Measurements from ENCODE around the gene MXD4. TPM values are rescaled to one million over a fixed set of nuclear protein-coding genes. Genes with fewer than 3 reads are reported as not detected.

The MXD4 gene
- total RNA-seq, 1 donor from 2014 or later = 79.9 TPM

DNA sequence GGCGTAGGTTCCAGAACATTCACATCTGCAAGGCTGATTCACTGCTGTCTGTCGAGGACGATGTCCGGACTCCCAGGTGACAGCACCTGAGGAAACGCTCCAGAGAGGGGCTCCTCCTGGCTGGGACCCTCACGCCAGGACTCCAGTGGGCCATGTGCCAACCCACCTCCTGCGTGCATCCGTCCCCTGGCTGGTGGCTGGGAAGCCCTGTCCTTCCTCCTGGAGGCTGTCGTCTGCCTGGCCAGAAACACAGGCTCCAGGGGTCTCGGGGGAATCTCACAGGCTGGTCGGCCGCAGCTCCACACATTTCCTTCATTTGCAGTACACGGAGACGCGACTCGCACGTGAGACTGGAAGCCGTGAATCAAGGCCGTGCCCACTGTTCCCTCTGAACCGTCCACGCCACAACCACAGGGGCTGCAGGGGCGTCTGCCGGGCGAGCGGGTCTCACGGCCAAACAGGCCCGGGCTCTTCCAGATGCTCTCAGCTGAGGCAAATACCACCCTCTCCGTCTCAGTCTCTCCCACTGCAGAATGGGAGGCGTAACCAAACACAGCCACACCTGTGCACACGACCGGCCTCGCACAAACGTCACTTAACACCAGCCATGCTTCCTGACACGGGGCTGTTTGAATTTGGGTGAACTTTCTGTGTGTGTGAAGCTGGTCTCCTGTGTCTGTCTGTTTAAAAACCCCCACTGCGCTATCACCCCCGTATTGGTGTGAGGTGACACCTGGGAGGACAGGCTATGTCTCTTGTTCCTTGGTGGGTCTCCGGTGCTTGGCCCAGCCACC, 38.7 kb upstream of the MXD4 start:
- TF ChIP-seq, protein P1, sequence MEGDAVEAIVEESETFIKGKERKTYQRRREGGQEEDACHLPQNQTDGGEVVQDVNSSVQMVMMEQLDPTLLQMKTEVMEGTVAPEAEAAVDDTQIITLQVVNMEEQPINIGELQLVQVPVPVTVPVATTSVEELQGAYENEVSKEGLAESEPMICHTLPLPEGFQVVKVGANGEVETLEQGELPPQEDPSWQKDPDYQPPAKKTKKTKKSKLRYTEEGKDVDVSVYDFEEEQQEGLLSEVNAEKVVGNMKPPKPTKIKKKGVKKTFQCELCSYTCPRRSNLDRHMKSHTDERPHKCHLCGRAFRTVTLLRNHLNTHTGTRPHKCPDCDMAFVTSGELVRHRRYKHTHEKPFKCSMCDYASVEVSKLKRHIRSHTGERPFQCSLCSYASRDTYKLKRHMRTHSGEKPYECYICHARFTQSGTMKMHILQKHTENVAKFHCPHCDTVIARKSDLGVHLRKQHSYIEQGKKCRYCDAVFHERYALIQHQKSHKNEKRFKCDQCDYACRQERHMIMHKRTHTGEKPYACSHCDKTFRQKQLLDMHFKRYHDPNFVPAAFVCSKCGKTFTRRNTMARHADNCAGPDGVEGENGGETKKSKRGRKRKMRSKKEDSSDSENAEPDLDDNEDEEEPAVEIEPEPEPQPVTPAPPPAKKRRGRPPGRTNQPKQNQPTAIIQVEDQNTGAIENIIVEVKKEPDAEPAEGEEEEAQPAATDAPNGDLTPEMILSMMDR (conservative IDR thresholded peaks at IDR 0.05) = no peak
- no peak overlapping the region for H3K27ac Mint-ChIP-seq
- no peaks in the 10 kb centered on the region for H3K4me1 Mint-ChIP-seq (ENCODE audit: unreplicated experiment)
- H3K4me3 Mint-ChIP-seq = no peak overlapping the region
- H3K9me3 Mint-ChIP-seq = peaks cover 5% of the 10 kb centered on the region
- peak; percentile 58 for DNase-seq (ENCODE audit: extremely low spot score, unreplicated experiment)
- H3K27me3 Mint-ChIP-seq = peaks cover 8% of the 10 kb centered on the region
- H3K36me3 Mint-ChIP-seq = peaks cover 5% of the 10 kb centered on the region

DNA sequence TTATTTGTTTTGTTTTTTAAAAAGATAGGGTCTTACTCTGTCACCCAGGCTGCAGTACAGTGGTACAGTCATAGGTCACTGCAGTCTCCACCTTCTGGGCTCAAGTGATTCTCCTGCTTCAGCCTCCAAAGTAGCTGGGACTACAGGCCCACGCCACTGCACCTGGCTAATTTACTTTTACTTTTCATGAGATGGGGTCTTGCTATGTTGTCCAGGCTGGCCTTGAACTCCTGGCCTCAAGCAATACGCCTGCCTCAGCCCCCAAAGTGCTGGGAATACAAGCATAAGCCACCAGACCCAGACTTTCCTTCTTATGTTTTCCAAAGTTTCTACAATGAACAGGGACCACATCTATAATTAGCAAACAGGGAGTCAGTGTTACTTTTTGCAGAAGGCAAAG, 37.9 kb upstream of the MXD4 start:
- DNase-seq (ENCODE audit: extremely low spot score, unreplicated experiment) = no peak
- H3K36me3 Mint-ChIP-seq = peaks cover 5% of the 10 kb centered on the region
- no peak overlapping the region for H3K27ac Mint-ChIP-seq
- no peaks in the 10 kb centered on the region for H3K4me1 Mint-ChIP-seq (ENCODE audit: unreplicated experiment)
- TF ChIP-seq, protein P1 (conservative IDR thresholded peaks at IDR 0.05) = no peak
- H3K4me3 Mint-ChIP-seq = no peak overlapping the region
- H3K9me3 Mint-ChIP-seq = peaks cover 5% of the 10 kb centered on the region
- H3K27me3 Mint-ChIP-seq = peaks cover 8% of the 10 kb centered on the region

DNA sequence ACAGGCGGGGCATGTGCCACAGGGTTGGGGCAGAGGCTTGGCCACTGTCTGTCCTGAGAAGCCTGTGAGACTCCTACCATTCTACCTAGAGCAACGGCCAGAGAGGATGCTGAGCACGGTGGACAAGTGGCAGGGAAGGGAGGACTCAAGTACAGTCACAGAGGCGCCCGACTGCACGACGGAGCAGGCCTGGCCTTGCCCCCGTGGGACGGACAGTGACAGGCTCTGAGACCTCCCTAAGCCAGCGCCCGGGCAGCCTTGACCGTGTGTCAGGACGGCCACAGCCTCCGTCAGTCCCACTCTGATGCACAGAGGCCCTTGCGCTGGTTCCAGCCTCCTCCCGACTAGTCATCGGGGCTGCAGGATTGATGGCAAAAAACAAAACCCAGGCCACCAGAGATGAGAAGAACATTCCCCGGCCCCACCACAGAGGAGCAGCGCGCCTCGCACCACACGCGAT, 36.7 kb upstream of the MXD4 start:
- peaks cover 5% of the 10 kb centered on the region for H3K36me3 Mint-ChIP-seq
- no peak overlapping the region for H3K4me3 Mint-ChIP-seq
- peak; percentile 65 for DNase-seq (ENCODE audit: extremely low spot score, unreplicated experiment)
- peaks cover 8% of the 10 kb centered on the region for H3K27me3 Mint-ChIP-seq
- no peaks in the 10 kb centered on the region for H3K4me1 Mint-ChIP-seq (ENCODE audit: unreplicated experiment)
- no peak overlapping the region for H3K27ac Mint-ChIP-seq
- H3K9me3 Mint-ChIP-seq = peaks cover 12% of the 10 kb centered on the region
- TF ChIP-seq, protein P1 (conservative IDR thresholded peaks at IDR 0.05) = no peak

DNA sequence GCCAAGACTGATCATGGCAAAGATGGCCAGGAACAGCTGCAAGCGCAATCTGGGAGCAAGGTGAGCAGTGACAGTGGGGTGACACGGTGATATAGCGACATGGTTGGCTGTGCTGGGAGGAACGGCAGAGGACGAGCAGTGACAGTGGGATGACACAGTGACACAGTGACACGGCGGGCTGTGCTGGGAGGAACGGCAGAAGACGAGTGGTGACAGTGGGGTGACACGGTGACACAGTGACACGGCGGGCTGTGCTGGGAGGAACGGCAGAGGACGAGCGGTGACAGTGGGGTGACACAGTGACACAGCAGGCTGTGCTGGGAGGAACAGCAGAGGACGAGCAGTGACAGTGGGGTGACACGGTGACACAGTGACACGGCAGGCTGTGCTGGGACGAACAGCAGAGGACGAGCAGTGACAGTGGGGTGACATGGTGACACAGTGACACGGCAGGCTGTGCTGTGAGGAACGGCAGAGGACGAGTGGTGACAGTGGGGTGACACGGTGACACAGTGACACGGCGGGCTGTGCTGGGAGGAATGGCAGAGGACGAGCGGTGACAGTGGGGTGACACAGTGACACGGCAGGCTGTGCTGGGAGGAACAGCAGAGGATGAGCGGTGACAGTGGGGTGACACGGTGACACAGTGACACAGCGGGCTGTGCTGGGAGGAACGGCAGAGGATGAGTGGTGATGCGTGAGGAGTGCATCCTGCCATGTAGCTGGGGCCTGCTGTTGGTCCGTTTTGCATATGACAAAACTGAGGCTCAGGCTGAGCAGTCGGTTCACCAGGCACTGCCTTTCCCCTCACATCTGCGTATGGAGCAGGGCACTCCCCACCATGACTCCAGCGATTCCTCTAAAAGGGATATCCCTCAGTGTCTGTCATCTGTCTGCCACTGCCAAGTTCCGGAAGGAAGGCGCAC, 36.0 kb upstream of the MXD4 start:
- peaks cover 8% of the 10 kb centered on the region for H3K27me3 Mint-ChIP-seq
- peaks cover 12% of the 10 kb centered on the region for H3K9me3 Mint-ChIP-seq
- H3K4me1 Mint-ChIP-seq (ENCODE audit: unreplicated experiment) = peaks cover 3% of the 10 kb centered on the region
- TF ChIP-seq, protein P1 (conservative IDR thresholded peaks at IDR 0.05) = no peak
- H3K4me3 Mint-ChIP-seq = no peak overlapping the region
- H3K36me3 Mint-ChIP-seq = peaks cover 5% of the 10 kb centered on the region
- peak; percentile 54 for DNase-seq (ENCODE audit: extremely low spot score, unreplicated experiment)
- no peak overlapping the region for H3K27ac Mint-ChIP-seq

DNA sequence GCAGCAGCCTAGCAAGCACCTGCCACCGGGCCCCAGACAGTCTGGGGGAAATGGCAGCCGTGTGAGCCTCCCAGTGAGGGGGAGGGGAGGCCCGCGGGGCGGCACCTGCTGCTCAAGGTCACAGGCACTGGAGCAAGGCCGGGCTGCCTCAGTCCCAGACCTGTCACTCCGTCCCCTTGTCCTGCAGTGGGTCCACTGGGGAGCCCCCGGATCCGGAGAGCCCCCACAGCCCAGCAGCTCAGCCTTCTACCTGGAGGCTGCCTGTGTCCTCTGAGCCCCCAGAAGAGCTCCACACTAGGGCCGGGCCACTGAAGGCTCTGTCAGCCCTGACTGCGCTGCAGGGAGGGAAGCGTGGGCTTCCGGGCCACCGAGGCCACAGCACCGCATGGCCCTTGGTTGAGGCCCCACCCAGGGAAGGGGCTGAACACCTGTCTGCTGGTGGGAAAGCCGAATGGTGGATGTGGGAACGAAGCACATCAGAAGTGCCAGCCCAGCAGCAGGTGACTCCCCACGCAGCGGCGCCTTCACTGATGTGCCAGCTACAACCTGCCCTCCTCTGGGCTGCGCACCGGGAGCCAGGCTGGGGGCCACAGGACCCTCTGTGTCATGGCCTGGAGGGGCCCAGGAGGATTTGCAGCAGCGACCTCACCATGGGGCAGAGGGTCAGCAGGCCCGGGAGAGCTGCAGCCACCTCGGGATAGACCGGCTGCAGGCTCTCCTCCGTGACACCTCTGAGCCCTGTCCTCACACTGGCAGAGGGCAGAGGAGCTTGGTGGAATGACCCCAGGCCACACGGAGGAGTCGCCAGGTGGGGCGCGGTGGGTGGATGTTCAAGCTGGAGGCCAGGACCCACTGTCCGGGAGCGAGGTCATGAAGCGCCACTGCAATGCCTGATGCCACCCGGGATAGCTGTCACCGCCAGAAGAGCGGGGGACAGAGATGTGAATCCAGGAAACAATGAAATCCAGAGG, 35.0 kb upstream of the MXD4 start:
- Mint-ChIP-seq H3K36me3 (no peaks in the 10 kb centered on the region), H3K9me3 (peaks cover 7% of the 10 kb centered on the region), H3K27ac (no peak overlapping the region), H3K4me1 (ENCODE audit: unreplicated experiment) (peaks cover 11% of the 10 kb centered on the region), H3K27me3 (peaks cover 11% of the 10 kb centered on the region), H3K4me3 (no peak overlapping the region)
- DNase-seq (ENCODE audit: extremely low spot score, unreplicated experiment) = peak; percentile 58
- TF ChIP-seq, protein P1 (conservative IDR thresholded peaks at IDR 0.05) = no peak
